Choroid plexus epithelial cell (primary cell): ENCODE results near the gene CTBP2.
"Not testable (repeated sequence)": the region's sequence is repeated elsewhere in the genome, so short reads cannot be mapped to it uniquely, and the experiment has no call there.

Experiments used
- DNase-seq: peaks from one replicate; pipeline ENCODE4 v3.0.0-alpha.2; 2010; ENCODE audit warnings: low read depth
- H3K4me3 ChIP-seq: 2 replicates; pipeline ENCODE4 v1.5.1; 2011; ENCODE audit warnings: low read depth, mild to moderate bottlenecking, control low read depth, low read length, moderate library complexity
- TF ChIP-seq, protein P1 (sequence below): conservative IDR thresholded peaks from 2 replicates; pipeline ENCODE4 v1.5.1; 2011; ENCODE audit warnings: low read depth, mild to moderate bottlenecking, control low read depth, inconsistent platforms, low read length, moderate library complexity

The CTBP2 gene

DNA sequence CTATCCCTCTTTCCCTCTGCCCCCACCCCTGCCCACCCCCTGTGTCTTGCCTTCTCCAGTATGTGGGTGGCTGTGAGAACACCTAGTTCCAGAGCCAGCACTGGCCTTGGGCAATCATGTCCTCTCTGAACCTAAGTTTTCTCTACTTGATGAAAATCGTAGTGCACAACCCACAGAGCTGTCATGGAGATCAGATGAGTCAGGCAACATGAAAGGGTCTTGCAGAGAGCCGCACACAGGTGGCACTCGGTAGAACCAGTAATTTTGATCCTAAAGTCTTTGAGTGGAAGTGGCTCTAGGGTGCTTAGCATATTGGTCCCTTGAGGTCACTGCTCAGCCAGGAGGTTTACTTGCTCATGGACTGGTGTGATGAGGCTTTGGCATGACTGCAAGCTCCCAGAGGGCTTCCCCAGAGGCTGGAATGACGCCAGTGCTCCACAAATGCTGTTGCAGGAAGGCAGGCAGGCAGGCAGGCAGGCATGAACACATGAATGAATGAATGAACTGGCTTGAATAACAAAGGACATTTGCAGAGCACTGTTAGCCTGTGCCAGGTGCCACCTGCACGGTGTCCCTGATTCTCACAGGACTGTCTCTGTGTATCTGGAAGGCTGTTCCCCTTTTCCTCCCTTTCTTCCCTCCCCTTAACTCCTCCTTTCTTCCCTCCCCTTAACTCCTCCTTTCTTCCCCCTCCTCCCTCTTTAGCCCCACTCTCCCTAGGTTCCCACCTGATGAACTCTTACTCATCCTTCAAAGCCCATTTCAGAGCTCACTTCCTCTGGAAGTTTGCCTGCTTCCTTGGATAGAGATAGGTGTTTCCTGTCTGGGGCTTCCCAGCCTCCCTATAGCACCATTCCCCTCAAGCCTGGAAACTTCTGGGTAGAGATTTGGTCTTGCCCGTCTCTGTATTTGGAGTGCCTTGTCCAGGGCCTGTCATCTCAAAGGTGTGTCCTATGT lies 27.2 kb upstream of the CTBP2 start:
- TF ChIP-seq, protein P1, sequence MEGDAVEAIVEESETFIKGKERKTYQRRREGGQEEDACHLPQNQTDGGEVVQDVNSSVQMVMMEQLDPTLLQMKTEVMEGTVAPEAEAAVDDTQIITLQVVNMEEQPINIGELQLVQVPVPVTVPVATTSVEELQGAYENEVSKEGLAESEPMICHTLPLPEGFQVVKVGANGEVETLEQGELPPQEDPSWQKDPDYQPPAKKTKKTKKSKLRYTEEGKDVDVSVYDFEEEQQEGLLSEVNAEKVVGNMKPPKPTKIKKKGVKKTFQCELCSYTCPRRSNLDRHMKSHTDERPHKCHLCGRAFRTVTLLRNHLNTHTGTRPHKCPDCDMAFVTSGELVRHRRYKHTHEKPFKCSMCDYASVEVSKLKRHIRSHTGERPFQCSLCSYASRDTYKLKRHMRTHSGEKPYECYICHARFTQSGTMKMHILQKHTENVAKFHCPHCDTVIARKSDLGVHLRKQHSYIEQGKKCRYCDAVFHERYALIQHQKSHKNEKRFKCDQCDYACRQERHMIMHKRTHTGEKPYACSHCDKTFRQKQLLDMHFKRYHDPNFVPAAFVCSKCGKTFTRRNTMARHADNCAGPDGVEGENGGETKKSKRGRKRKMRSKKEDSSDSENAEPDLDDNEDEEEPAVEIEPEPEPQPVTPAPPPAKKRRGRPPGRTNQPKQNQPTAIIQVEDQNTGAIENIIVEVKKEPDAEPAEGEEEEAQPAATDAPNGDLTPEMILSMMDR = no peak

GRCh38 chr10:125186431-125187170 lies 26.2 kb upstream of the CTBP2 start:
- TF ChIP-seq, protein P1 = no peak
- H3K4me3 ChIP-seq = no peak overlapping the region
- DNase-seq = no peak

More for the DNA sequence above, 27.2 kb upstream of the CTBP2 start:
- no peak for DNase-seq
- no peak overlapping the region for H3K4me3 ChIP-seq

GRCh38 chr10:125179107-125179506 lies 18.7 kb upstream of the CTBP2 start:
- not testable (repeated sequence) for H3K4me3 ChIP-seq, DNase-seq

DNA sequence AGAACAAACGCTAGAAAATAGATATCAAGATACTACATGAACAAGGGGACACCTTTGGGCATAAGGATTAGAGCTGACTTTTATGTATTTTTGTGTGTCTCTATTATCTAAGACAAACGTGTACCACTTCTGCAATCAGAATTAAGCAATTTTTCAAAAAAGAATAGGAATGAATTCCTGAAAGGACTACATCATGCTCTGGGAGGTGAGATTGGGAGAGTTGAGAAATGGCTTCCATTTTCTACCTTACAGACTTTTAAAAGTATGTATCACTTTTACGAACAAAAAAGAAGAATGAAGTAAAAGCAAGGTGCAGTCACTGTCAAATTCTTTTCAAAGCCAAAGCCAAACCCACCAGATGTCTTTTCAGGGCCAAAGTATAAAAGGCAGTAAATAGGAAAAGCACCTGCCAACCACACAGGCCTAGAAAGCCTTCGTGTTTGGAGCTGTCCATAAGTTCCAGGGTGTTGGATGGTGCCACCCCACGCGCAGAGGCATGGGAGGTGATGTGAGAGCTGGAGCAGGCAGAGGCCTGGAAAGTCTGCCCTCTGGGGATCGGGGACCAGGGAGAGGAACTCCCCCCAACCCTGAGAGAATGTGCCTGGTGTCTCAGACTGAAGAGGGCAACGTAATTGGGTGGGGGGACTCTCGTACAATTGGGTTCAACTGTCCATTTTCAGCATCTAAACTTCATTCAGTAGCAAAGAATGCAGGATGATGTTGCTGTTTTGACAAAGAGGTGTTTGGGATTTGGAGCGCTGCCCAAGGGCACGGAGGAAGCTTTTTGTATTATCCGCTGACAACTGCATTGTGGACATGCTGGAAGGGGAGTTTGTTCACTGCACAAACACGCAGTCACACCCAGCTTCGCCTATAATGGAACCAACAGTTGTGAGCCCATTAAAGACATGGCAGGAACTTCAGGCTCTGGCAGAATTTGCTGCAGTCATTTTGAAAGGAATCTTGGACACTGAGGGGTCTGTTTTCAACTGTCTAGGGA lies 17.6 kb upstream of the CTBP2 start:
- no peak overlapping the region for H3K4me3 ChIP-seq
- no peak for DNase-seq
- TF ChIP-seq, protein P1 = no peak

DNA sequence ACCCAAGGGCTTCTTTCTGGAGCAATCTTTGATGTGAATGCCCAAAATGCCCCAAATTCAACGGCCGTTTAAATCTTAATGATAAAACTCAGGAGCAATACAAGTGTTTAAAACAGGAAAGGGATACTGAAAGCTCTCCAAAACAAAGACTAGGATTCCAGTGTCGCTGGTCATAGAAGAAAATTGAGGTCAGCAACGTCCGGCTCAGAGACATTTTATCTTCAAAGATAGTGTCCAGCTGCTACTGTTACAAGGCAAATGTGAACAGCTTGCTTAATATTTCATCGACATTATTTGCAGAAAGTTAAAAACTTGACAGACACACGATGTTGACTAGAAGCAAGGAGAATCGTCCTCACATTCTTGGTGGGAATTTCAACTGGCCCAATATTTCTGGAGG lies 15.4 kb upstream of the CTBP2 start:
- DNase-seq = no peak
- no peak overlapping the region for H3K4me3 ChIP-seq
- TF ChIP-seq, protein P1 = no peak

DNA sequence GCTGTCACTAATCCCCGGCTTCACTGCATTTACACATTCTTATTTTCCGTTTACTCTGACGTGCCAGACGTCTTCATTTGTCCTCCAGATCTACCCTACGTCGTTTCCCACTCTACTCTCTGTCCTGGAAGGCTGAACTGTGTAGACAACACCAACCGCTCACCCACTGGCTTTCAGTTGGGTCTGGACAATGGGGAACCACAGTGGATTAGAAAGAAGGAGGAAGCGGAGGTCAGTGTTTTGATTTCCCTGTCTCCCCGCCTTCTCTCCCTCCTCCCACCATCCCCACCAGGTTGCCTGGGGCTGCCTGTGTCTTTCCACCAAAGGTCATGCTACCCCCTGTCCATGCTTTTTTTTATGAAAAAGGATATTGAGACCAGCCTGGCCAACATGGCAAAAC lies 14.0 kb upstream of the CTBP2 start:
- TF ChIP-seq, protein P1 = no peak
- DNase-seq = no peak

DNA sequence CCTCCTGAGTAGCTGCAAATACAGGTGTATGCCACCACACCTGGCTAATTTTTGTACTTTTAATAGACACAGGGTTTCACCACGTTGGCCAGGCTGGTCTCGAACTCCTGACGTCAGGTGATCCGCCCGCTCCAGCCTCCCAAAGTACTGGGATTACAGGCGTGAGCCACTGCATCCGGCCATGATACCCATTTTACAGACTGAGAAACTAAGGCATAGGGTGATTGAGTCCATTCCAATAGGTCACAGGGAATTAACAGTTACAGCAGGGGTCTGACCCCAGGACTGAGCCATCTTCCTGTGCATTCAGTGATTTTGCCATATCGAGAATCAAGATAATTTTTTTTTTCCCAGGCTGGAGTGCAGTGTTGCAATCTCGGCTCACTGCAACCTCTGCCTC lies 12.3 kb upstream of the CTBP2 start:
- TF ChIP-seq, protein P1 = no peak
- no peak for DNase-seq
- H3K4me3 ChIP-seq = no peak overlapping the region

More for the DNA sequence above, 14.0 kb upstream of the CTBP2 start:
- H3K4me3 ChIP-seq = no peak overlapping the region
